Activated CD4-positive, alpha-beta T cell treated with anti-CD3 and anti-CD28 coated beads for 48 hours (primary cell): ENCODE data around the gene DNAL4.

Source experiments
- DNase-seq: peaks from one replicate; pipeline ENCODE4 v3.0.0-alpha.2; 2020

The DNAL4 gene

DNA sequence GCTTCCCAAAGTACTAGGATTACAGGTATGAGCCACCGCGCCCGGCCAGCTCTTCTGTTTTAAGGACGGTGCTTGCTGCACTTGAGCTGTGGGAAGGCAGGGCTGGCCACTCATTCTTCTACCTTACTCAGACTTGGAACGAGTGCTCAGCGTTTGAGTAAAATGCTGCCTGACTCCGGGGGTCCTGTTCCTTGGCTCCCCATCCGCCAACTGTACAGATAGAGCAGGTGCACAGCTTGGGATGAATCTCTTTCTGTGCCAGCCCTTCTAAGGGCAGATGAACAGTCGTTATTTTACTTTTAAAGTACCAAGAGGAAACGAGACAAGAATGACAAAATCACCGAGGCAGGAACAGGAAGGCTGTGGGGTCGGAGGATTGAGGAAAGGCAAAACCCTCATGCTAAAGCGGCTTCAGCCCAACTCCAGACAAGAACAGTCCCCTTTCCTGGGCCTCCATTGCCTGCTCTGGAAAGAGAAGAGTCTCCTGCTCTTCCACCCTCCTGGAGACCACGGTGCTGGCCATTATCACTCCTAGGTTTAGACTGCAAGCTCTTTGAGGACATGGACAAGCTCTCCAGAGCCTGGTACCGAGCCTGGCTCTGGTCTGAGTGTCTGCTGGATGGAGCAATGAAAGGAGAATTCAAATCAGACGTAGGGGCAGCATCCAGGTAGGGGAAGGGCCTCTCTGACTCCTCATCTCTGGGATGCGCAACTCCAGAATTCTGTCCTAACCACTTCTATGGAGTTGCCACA, 37.1 kb downstream of the DNAL4 start:
- DNase-seq = peak; percentile 55

DNA sequence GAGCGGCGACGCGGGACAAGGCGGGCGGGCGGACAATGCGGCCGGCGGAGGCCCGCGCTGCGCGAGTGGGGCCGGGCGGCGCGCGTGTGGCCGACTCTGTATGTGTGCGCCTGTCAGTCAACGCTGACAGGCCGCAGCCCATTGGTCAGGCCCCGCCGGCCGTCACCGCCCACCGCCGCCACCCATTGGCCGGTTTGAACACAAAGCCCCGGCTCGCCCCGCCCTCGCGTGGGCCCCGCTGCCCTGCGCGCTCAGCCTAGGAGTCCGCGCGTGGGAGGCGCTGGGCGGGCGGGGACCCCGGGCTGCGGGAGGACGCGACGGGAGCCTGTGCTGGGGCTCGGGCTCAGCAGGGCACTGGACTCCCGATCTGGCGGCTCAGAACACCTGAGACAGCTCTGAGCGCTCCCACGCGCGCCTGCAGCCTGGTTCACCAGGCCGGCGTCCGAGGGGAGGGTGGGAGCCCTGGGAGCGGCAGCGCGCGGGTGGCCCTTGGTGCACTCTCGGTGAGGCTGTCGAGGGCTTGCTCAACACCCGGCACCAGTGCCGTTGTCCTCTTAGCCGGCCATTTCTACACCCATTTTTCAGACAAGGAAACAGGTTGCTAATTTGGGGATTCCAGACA, 37.9 kb downstream of the DNAL4 start, which contains the start of gene SUN2:
Gene SUN2, minus strand, starts transcription at position 88 of the 622 bp plus-strand sequence. CDS start 3,370 bp downstream, outside the sequence.
- DNase-seq = peak; percentile 95

DNA sequence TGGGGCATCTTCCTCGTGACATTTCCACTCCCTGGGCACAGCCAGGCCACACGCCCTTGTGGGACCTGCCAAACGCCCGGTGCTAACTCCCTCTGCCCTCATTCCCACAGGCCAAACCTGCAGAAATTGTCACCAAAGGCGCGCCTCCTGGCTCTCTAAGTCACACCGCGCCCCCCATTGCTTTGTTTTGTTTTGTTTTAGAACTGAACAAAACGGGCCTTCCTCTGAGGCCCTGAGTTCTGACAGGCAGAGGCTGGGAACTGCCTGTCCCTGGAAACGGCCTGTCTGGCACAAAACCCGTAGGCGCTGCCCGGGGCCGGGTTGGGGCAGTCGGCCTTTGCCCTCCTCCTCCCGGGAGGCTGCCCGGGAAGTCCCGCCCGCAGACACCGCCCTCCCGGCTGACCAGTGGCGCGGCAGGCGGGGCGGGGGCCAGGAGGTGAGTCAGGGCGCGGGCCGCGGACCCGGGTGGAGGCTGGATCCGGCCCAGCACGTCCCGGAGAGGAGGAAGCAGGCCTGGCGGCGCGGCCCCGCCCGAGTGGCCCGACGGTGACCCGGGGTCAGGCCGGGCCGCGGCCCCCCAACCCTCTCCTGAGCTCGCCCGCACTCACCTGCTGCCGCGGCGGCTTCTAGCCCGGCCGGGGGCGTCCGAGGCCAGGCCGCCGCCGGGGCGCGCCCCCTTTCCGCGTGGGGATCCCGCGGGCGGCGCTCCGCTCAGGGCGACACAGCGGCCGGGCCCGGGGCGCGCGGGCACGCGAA, 38.6 kb downstream of the DNAL4 start:
- peak; percentile 61 for DNase-seq

DNA sequence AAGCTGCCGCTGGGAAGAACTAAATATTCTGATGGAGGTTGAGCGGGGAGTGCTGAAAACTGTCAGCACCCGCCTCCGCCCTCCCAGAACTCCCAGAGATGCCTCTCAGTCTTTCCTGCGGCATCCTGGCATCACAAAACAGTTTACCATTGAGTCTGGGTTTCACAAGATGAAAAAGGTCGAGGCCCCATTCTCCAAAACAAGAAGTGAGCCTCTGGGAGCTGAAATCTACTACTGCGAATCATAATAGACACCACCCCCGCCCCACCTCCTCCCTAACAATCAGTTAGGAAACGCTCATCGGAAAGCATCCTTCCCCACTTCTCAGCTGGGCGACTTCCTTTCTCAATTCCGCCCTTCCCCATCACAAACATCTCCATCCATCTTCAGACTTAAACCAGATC, 39.2 kb downstream of the DNAL4 start:
- peak; percentile 53 for DNase-seq

DNA sequence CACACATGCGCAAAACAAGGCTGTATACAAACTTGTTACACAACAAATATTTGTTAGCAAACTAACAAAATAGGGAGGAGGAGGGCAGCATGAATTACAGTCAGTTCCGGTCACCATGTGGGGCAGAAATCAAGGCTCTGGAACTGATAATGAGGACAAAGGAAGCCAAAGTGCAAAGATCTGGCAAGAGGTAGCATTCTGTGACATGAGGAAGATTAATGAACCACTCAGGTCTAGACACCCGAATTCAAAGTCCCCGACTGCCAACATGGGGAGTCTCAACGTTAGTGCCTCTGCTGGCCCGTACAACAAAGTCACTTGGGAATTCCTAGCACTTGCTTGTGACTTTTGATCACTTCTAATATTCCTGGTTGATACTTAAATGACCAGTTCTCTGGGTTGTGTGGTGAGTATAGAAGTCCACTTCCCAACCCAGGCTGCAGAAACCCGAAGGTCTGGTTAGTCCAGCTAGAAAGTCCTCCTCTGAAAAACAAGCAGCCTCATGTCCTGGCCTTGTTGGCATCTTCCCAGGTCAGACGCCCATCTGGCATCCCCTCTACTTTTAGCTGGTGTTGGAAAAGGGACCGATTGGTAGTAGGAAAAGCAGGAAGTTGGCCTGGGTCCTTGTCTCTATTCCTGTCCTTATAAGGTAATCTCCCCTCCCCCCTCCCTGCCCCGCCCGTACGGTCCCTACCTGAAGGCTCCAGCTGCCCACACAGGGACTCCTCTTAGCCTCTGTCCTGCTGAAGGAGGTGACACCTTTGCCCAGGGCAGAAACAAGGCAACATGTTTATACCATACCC, 39.8 kb downstream of the DNAL4 start:
- peak; percentile 40 for DNase-seq

DNA sequence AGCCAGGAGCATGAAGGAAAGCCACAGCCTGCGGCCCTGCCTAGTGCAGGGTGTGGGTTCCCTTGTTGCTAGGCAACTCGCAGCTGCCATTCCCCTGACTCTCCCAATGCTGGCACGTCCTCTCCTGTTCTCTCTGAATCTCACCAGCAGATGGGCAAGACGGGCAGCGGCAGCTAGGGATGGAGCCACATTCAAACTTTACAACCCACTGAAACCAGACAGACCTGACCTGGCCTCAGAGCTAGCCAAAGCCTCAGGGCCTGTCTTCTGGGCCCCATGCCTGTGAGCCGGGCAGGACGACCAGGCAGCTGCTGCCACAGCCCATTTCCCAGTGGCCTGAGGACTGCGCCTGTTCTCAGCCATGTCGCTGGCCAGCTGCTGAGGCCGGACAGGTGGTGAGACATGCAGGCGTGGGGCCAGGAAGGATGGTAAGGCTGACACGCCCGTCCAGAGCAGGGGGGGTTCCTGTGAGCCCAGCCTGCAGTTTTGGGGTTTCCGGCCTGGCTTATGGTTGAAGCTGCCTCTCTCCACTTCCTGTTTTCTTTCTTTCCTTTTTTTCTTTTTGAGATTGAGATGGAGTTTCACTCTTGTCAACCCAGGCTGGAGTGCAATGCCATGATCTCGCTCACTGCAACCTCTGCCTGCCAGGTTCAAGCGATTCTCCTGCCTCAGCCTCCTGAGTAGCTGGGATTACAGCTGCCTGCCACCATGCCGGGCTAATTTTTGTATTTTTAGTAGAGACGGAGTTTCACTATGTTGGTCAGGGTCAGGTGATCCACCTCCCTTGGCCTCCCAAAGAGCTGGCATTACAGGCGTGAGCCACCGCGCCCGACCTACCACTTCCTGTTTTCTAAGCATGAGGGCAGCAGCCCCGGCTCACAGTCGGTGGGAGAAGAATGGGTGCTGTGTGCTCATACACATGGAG, 42.3 kb downstream of the DNAL4 start:
- peak; percentile 80 for DNase-seq

DNA sequence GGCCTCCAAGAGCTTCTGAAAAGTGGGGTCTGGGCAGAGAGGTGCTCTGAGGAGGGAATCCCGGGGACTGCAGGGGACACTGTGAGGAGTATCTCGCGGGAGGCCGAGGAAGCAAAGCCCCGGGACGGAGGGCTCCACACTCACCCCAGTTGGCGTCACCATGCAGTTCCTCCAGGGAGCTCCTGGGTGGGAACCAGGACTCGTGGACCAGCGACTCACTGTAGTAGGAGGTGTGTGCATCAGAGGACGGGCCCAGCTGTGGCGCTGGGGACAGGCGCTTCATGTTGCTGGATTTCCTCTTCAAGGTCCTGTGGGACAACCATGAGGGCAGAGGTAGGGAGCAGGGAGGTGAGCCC, 42.9 kb downstream of the DNAL4 start:
- DNase-seq = no peak

DNA sequence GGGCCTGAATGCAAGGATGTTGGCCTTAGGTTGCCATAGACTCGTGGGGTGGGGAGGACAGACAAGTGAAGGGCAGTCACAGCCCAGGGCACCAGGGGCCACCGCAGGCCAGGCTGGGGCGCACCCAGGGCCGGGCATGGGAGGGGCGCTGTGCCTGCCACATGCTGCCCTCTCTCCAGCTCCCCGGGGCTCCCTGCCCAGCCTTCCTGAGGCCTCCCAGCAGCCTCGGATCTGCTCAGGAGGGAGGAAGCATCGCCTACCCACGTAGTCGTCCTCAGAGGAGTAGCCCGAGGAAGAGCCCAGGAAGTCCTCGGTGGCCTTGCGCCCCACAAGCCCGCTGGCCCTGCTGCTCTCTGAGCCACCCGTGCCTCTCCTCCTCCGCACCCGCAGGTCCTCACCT, 43.3 kb downstream of the DNAL4 start:
- DNase-seq = no peak

DNA sequence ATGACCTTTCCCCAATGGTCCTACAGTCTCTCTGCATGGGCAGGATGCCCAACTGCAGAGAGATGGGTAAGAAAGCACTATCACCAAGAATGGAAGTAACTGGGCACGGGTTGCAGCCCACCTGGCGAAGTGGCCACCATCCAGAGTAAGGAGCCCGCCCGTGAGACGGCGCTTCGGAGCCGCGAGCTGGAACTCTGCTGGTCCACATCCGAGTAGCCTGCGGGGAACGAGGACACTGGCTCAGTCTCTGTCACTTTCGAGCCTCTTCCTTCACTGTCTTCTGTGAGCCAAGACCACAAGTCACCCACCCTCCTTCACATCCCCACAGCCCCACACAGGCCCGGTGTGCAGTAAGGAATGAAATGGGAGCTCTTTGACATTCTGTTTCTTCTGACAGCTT, 43.8 kb downstream of the DNAL4 start:
- no peak for DNase-seq

DNA sequence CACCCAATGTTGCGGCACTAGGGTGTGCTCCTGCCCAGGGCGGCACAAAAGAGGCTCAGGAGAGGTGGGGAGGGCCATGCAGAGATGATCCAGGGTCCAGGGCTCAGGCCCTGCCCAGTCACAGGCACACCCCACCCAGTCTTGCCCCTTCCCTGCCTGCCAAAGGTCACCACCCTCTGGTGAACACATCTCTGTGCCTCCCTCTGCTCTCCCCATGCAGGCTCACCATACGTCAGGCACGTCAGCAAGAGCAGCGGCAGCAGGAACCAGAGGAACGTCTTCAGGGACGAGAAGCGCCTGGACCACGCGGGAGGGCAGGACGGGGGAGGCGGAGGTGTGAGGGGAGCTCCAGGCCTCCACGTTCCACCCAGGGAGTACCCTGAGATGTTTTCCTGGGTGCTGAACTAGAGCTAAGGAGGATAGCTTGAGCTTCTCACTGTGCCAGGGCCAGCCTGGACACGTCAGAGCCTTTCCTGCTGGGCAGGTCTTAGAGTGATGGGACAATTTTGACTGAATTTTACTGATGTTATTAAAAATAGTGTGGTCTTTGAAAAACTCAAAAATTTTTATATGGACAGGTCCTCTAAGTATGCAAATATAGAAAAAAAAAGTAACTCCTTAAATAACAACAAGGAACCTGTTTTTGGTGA, 45.3 kb downstream of the DNAL4 start:
- DNase-seq = no peak

DNA sequence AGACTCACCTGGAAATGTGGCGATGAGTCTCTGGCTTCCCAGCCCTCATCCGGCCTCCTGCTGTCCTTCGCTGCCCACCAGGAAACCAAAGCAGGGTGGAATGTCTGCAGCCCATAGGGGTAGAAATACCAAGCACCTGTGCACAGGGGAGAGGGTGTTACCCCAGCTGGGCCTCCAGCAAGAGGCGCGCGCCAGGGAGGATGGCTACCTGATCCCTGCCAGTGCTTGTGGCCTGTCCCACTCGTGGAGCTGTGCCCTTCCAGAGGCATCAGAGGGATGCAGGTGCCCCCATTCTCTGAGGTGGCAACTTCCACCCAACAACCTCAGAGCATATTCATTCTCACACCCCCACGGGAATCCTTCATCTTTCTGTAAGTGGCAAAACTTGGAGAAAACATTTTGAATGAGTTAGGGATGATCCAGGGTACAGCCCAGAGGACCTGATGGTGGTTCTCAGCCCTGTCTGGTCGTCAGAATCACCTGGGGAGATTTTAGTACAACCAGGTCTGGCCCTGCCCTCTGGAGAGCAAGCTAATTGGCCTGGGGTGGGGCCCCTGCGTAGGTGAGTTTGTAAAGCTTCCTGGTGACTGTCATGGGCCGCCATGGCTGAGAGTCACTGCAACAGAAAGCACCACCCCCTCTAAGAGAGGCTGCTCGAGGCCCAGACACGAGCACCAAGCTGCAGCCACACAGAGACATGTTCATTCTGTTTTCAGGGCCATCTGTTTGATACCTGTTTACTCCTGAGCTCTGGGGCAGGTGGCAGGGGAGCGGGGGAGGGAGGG, 48.1 kb downstream of the DNAL4 start:
- DNase-seq = no peak

DNA sequence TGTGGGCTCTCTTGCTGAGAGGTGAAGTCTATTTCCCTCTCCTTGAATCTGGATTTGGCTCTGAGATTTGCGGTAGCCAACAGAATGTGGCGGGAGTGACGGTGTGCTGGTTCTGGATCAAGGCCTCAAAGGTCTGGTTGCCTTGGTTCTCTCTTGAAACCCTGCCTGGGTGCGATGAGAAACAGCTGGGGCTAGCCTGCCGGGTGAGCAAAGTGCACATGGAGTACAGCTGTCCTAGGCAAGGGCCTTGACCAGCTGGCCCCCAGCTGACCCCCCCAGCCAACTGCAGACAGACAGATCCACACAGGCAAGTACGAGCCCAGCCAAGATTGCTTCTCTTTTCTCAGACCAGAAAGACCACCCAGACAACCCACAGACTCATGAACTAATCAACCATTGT, 49.0 kb downstream of the DNAL4 start:
- no peak for DNase-seq

DNA sequence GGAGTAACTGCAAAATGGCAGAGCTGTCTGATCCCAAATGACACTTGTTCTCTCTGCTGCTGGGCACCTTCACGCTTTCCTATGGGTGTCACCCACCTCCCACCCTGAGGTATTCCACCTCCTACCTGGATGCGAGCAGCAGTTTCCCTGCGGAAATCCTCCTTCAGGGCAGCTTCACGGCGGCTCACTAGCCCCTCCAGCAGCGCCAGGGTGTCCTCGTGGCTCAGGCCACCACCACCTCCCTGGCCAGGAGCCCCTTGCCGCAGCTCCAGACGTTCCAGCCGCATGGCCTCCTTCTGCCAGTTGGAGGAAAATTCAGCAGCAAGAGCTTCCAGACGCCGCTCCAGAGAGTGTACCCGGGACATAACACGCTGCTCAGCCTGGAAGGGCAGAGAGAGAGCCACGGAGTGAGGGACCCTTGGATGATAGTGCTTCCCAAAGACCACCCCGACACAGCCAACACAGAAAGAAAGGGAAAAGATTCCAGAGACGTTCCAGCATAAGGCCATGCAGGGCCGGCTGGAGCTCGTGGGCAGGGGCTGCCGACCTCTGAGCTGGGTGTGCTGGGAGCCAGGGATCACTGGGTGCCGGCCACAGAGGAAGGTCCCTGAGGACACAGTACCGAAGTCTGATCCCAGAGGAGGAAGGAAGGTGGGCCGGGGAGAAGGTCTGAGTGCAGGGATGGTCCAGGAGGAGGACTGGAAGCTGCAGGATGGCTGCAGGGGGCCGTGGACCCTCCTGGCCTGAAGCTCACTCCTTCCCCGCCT, 51.6 kb downstream of the DNAL4 start:
- DNase-seq = no peak

DNA sequence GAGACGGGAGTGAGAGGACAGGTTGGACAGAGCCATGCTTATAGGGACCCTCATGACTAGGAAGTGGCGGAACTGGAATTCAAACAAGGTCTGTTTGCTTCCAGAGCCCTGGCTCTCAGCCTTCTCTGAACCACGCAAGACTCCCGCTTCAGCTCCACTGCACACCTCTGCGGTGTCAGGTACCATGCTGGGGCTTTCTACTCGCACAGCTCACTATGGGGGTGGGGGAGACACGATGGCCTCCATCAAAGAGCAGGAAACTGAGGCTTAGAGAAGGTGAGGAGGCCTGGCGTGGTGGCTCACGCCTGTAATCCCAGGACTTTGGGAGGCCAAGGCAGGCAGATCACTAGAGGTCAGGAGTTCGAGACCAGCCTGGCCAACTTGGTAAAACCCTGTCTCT, 52.4 kb downstream of the DNAL4 start:
- DNase-seq = no peak

DNA sequence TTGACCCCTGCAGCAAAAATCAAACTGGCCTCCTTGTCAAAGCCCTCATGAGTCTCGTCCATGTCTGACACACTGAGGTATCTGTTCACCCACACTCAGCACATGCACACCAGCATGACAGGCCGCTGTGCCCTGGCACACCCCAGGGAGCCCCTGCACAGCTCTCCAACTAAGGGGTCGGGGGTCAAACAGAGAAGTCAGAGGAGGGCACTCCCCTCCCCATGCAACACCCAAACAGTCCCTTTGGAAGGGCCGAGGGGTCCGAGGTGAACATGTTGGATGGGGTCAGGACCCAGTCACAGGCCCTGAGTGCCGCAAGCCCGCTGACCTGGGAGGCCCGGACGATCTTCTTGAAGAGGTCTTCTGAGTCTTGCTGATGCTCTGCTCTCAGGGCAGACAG, 52.8 kb downstream of the DNAL4 start:
- no peak for DNase-seq

DNA sequence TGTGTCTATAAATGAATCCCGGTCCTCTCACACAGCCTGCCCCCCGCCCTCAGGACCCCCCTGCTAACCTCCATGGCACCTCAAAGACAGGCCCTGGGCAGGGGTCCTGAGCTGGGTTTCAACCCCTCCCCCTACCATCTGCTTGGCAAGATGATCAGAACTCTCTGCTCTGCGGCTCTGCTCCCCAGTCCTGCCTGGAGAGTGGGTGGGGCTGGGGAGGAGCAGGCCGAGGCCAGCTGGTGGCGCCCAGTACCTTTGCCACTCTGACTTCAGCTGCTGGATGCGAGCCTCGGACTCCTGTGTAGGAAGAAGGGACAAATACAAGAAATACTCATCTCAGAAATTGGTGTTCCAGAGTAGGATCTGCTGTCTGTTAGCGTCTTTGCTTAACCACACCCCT, 53.2 kb downstream of the DNAL4 start:
- no peak for DNase-seq

DNA sequence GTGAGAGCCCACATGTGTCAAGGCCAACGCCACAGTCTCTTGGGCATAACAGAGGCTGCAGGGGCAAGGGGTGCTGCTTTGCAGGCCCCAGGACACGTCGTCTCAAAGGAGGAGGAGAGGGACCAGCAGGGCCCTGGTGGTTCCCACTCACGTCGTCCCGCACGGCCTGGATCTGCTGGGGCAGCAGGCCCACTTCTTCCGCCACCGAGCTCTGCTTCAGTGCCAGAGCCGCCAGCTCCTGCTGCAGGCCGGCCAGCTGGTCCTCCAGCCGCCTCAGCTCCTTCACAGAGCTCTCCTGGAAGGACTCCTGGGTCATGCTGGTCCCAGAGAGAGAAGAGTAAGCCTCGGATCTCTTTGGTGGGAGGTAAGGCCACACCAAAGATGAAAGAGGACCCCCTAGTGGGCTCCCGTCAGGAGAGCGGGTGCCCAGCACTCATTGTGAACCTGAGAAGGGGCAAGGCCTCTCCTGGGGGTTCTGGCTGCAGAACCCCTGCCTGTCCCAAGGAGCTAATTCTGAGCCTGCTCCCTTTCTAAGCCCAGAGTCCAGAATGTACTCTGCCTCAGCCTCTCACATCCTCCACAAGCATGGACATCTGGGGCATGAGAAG, 53.7 kb downstream of the DNAL4 start:
- DNase-seq = no peak

DNA sequence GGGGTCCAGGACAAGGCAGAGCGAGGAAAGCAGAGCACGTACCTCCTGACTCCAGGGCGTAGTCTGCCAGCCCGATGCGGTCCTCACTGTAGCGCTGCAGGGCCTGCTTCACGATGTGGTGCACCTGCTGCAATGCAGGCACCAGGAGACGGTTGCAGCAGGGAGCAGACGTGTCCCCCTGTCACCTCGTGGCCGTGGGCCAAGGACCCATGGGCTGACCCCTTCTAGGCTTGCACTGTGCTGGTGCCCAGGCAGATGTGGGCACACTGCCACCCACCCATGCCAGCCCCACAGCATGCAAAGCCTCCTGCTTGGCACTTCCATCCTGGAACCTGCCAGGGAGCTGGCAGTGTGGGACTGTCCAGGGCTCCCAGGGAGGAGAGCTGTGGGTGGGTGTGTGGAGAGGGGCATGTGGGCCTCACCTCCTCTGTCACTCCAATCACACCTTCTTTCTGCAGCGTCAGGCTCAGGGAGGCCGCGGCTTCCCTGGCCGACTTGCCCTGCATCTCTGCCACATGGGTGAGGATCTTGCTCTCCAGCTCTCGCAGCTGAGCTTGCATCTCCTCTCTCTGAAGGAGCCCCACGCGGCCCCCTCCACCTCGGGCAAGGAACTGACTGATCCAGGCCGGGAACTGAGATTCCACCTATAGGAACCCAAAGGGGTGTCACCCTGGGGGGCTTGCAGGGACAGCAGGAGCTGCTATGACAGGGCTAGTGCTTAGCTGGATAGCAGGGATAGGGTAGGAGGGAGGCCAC, 54.5 kb downstream of the DNAL4 start:
- DNase-seq = no peak
